GM18498 (cell line): ENCODE measurements around the gene MYNN.
A peak's percentile ranks its signal among the peaks of the same experiment; 100 is the strongest.

Source experiments
- ATAC-seq: cut with Tn5 transposase; IDR thresholded peaks from one replicate; pipeline ENCODE4 v1.9.1; 2021; ENCODE audit warnings: mild to moderate bottlenecking, moderate library complexity; ENCODE audit not compliant: unreplicated experiment

MYNN gene

DNA sequence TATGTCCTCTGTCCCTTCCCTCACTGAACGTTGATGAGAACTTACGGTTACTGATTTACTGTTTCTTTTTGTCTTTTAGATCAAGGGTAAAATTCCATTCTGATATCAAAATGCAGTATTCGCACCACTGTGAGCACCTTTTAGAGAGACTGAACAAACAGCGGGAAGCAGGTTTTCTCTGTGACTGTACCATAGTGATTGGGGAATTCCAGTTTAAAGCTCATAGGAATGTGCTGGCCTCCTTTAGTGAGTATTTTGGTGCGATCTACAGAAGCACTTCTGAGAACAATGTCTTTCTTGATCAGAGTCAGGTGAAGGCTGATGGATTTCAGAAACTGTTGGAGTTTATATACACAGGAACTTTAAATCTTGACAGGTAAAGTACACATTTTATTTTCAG lies 990 bp downstream of the MYNN start:
- no peak for ATAC-seq

DNA sequence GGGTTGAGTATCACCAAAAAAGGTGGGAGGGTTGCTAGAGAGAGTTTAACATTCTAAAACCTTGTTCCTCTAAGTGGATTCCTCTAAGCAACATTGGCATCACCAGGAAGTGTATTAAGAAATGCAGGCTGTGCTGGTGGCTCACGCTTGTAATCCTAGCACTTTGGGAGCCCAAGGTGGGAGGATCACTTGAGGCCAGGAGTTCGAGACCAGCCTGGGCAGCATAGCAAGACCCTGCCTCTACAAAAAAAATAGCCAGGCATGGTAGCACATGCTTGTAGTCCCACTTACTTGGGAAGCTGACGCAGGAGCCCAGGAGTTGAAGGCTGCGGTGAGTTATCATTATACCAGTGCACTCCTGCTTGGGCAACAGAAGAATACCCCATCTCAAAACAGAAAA lies 4.6 kb downstream of the MYNN start:
- ATAC-seq: no peak

DNA sequence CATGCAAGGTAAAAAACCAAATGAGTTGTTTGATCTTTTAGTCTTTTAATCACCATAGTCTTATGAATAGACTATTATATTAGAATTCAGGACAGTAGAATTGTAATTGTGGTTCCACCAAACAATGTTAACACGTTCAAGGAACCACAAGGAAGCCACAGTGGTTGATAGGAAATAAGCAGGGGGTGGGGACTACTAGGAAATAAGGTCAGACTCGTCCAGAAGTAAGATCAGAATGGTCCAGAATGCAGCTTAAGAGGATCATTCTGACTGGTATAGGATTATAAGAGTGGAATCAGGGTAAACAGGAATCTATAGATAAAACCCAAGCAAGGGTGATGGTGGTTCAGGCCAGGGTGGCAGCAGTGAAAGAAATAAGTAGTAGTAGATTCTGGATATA lies 7.5 kb downstream of the MYNN start:
- ATAC-seq: no peak

DNA sequence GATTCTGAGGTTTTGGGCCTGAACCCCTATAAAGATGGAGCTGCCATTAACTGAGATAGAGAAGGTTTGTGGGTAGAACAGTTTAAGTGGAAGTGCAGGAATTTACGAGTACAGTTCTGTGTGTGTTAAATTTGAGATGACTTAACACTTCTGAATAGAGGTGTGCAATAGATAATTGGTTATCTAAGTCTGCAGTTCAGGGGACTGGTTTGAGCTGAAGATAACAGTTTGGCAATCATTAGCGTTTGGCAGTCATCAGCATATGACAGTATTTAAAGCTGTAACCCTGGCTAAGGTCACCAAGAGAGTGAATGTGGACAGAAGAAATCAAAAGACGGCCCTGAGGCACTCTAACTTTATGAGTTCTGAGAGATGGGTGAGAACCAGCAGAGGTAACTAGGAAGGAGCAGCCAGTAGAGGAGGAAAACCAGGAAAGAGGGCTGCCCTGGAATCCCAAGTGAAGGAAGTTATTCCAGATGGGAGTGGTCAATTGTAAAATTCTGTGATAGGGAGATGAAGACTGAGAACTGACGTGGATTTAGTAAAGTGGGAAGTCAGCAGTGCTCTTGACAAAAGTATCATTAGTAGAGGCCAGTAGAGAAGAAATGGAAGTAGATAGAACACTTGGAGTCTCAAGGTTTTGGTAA lies 8.1 kb downstream of the MYNN start:
- no peak for ATAC-seq

DNA sequence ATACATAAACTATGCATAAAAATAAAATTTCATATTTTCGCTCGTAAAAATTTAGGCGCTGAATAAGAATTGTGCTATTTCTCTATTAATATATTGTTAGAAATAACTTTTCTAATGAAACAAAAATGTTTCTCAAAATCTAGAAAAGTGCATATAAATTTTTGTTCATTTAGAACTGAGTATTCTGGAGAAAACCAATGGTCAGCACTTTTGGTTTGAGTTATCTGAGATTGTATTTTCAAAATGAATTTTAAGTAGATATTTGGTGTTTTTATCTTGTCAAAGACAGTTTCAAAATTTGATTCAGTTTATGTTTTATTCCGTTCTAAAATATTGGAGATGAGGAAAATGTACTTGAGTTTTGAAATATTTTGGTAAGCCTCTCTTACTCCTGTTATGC lies 13.9 kb downstream of the MYNN start:
- no peak for ATAC-seq

DNA sequence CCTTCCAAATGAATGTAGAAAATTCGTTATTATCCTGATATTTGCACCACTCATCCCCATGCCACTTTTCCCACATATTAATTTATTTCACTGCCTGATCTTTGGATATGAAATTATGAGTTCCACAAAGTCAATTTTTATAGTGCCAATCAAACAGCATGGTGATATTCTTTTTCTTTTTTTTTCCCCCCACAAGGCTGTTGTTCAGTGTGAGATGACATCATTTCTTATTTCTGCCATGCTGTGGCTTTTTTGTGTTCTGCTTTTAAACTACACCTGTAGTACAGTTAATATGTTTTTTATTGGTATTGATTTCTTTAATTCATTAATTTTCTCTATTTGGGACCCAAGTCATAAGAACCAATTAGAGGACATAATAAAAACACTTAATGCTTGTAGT lies 14.6 kb downstream of the MYNN start:
- no peak for ATAC-seq

DNA sequence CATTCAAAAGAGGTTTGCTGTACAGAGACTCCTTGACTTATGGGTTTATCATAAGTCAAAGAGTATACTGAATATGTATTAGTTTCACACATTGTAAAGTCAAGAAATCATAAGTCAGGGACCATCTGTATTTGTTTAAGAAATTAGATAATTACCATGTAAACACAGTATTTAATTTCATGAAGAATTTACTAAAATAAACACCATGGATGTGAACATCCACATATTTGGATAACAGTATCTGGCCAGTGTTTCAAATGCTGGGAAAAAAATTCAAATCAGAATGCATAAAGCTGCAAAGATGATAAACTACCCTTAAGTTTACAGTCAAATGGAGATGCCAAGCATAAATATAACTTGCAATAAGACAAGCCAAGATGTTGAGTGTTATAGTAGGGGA lies 17.0 kb downstream of the MYNN start:
- ATAC-seq: no peak

DNA sequence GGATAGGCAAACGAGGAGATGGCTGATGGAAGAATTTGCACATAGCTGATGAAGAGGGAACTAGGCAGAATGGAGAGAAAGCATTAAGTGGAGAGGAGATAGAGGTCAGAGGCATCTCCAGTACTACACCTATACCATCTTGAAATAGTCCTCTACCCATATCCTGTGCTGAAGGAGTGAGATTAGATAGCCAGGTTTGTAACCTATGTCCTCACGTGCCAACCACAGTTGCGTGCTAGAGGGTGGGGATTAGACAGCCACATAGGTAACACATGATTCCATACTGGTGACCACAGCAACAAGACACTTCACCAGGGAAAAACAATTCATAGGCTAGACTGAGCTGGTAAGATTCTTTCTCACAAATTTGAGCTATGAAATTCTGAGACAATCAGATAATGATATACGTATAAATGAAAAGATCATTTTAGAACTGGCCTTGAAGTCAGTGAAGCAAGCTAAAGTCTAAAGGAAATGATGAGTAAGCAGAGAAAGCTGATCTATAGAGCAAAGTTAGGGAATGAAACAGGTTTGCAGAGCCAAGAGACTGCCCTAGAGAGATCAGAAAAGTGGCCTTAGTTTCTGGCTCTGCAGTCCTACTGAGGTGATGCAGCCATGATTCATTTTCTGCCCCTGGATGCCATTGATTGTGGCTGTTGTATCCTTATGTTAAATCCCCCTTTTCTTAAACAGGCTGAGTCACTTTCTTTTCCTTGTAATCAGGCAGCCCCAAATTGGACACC lies 17.7 kb downstream of the MYNN start:
- no peak for ATAC-seq

DNA sequence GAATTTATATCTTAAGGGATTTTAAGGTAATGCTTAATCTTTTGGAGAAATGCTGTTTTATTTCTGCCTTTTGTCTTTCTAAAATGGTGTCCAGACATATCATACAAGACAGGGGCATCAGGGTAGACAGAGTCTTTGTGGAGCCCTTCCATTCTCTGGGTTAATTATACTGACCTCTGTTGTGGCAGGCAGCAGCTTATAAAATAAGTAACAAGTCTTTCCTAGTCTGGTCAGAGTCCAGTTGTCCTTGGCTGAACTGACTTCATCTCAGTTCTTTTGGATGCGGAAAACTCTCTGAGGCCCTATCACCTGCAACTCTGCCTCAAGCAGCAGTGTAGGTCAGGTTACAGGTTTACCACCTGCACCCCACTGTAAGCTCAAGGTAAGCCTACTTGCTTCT lies 19.2 kb downstream of the MYNN start:
- ATAC-seq: no peak

DNA sequence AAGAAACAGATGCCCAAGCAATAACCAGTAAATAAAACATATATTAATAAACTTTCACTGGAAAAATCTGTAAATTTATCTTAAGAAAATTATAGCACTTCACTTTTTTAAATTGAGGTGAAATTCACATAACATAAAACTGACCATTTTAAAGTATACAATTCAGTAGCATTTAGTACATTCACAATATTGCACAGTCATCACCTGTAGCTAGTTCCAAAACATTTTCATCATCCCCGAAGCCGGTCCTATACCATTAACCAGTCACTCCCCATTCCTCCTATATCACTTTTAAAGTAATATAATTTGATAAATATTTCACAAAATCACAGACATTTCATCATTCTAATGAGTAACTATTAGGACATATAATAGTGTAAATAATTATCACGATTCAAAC lies 31.5 kb downstream of the MYNN start:
- ATAC-seq: no peak

DNA sequence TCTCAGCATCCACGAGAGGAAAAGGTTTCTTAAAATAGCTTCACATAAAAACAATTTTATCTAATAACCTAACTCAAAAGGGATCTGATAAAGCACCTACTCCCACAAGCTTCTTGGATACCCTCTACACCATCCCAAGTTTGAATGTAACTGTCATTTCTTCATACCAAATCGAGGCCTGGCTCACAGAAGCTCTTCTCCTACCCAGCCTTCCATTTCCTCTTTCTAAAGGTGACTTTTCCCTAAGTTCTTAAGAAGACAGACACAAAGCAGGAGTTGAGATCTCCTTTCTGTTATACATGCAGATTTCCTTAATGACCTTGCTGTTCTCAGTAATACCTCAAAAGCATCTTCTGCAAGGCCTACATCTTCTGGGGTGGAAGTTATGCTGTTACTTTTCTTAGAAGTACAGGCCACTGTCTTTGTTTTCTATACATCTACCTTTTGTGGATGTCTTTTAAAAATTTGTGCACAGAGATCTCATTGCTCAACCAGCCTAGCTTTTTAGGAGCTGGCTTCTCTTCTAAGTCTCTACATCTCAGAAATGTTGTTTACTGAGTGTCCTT lies 36.1 kb downstream of the MYNN start:
- no peak for ATAC-seq

DNA sequence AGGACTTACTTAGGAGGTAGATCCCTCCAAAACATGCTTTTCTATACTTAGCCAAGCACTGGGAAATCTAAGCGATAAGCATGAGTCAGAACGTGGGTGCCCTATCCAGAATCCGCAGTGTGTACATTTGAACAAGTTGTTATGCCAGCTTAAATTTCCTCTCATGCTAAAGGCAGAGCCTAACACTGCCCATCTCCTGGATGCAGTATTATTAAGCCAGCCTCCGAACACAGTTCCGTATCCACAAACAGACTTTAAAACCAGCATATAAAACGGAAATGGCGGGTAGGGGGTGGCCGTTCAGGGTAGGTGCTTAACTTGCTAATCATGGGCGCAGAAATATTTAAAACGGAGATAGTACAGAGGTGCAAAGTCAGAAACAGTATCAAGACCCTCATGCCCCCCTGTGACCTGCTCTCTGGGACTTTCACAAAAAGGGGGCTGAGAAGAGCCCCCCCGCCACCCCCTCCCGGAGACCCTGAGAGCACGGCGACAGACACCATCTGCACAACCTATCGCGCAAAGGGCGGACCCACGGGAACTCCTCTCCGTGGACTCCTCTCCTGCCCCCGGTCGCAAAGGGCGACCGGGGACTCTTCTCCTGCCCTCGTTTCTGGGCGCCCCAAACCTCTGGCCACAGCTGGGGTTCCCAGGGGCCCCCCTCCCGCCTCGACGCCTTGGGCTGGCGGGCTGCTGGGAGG lies 38.6 kb downstream of the MYNN start:
- ATAC-seq: peak; percentile 22

DNA sequence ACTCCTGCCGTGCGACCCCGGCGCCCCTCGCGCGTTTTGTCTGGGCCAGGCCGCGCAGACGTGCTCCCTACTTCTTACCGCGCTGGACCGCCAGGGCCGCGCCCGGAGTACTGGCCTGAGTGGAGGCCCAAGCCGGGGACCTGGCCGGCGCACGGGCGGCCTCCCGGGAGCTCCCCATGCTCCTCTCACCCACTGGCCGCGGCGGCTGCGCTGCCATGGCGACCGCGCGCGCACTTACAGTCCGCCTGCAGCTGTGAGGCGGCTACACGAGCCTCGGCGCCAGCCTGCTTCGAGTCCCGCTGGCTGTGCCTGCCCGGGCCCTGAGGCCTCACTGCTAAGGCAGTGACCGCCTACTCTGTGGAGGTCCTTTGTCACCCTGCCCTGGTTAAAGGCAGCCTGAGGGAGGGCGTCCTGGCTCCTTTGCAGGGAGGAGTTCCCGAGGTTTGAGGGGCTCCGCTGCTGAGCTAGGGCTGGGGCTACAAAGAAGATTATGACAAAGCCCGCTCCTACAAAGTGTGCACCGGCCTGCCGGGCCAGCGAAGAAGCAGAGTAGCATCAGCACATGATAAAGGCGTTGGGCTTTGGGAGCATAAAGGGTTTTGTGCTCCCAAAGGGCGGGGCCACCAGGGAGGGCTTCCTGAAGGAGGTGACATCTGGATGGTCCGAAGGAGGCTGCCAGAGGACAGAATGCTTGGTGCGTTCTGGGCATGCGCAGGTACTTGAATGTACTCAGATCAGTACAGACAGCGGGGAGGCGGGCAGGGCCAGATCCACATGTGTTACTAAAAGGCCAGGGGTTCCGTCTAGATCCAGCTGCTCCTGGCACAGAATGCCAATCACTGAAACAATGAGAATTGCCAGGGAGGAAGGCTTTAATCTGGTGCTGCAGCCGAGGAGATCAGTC lies 39.4 kb downstream of the MYNN start, which contains the start of the genes LRRC34 and LRRIQ4:
TSS of gene LRRC34 (minus strand) at position 573 of the 904 bp plus-strand sequence. CDS start at position 217, 356 bp downstream.
TSS of gene LRRIQ4 (plus strand) at position 539 of the 904 bp plus-strand sequence. CDS start 9,052 bp downstream, outside the sequence.
- ATAC-seq: peak; percentile 73

DNA sequence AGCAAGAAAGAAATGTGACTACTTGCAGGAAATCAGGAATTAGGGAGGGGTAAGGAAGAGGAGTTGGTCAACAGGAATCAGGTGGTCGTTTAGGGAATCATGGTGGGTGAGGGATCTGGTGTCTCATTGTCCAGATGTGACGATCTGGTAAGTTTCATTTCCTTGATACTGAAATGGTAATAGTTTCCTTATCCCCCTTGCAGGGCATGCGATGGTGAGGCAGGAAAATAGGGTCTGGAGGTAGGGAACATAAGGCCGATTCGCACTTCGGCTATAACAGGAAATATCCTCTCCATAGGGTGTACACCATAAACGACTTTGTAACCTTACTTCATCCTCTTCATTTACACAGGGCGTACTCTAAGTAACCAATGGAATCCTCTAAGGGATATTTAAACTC lies 40.1 kb downstream of the MYNN start:
- no peak for ATAC-seq

DNA sequence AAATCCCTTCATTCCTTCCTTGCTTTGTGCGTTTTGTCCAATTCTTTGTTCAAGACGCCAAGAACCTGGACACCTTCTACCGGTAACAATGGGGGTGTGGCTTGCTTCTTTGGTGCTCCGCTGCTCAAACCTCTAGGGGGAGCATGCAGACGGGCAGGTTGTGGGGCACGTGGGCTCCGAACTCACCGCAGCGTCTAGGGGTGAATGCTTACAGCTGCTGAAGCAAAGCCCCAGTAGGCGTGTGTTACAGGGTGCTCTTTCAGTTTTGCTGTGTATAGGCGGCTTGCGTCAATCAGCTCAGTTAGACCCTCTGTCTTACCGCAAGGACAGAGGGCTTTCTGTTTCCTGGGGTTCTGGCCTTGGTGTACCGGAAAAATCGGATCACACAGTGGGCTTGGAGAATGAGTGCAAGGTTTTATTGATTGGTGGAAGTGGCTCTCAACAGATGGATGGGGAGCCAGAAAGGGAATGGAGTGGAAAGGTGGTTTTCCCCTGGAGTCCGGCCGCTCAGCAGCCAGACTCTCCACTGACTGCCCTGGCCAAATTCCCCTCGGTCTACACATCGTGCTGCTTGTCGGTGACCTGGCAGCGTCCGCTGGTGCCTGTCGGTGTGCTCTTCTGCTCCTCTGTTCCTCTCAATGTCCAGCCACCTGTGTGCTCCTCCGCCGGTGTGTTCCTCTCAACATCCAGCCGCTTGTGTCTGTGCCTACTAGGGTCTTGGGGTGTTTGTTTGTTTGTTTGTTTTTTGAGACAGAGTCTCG lies 40.7 kb downstream of the MYNN start:
- peak; percentile 86 for ATAC-seq

DNA sequence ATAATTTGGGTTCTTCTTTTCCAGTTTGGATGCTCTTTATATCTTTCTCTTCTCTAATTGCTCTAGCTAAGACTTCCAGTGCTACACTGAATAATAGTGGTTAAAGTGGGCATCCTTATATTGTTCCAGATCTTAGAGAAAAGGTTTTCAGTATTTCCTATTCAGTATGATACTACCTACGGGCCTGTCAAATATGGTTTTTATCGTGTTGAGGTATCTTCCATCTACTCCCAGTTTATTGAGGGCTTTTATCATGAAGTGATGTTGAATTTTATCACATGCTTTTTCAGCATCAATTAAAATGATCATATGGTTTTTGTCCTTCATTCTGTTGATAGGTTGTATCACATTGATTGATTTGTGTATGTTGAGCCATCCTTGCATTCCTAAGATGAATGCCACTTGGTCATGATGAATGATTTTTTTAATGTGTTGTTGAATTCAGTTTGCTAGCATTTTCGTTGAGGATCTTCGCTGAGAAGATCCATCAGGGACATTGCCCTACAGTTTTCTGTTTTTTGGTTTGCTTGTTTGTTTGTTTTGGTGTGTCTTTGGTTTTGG lies 42.5 kb downstream of the MYNN start:
- ATAC-seq: no peak

DNA sequence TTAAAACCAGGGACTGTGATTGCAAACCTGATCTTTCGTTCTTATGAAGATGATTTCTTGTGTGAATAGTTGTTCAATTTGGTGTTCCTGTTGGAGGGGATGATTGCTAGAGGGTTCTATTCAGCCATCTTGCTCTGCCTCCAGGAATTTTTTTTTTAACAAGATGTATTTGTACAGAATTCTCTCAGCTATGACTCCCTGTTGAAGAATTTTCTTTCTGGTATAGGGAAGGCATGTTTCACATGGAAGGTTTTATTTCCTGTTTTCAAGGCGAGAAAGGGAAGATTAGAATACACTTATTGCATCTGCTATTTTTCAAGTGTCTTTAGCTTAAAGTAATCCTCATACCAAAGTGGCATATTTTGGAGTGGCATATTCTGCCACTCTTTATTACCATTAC lies 45.1 kb downstream of the MYNN start:
- ATAC-seq: no peak

DNA sequence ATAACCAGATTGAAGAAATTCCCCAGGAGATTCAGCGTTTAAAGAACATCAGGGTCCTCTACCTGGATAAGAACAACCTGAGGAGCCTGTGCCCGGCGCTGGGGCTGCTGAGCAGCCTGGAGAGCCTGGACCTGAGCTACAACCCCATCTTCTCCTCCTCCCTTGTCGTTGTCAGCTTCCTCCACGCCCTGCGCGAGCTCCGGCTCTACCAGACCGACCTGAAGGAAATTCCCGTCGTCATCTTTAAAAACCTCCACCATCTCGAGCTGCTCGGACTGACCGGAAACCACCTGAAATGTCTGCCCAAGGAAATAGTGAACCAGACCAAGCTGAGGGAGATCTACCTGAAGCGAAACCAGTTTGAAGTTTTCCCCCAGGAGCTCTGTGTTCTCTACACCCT lies 48.9 kb downstream of the MYNN start:
- no peak for ATAC-seq

DNA sequence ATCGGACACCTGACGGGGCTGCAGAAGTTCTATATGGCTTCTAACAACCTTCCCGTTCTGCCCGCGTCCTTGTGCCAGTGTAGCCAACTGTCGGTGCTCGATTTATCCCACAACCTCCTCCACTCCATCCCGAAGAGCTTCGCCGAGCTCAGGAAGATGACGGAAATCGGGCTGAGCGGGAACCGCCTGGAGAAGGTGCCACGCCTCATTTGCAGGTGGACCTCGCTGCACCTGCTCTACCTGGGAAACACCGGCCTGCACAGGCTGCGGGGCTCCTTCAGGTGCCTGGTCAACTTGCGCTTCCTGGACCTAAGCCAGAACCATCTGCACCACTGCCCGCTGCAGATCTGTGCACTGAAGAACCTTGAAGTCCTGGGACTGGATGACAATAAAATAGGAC lies 49.3 kb downstream of the MYNN start:
- no peak for ATAC-seq

DNA sequence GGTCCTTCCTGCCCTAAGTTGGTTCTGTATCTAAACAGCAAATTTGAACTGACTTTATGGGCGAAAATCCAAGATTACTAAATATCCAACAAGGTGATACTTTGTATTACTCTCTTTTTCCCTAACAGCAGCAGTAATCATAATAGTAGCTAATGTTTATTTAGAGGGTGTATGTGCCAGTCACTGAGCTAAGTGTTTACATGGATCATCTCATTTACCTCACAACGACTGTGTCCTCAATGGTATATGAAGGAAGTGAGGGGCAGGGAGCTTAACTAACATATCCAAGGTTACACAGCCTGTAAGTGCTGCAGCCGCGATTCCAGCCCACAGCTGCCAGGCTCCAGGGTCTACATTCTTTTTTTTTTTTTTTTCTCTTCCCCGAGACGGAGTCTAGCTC lies 49.8 kb downstream of the MYNN start:
- ATAC-seq: no peak
